Skeletal muscle cell (primary cell): ENCODE measurements around the gene PRRX1.
A peak's percentile ranks its signal among the peaks of the same experiment; 100 is the strongest.

ENCODE experiments used
- DNase-seq: peaks from one replicate; pipeline ENCODE4 v3.0.0-alpha.2; 2010; ENCODE audit warnings: low read depth
- H3K4me3 ChIP-seq: 2 replicates; pipeline ENCODE4 v1.5.1; 2011; ENCODE audit warnings: low read depth, mild to moderate bottlenecking, control low read depth, low read length, moderate library complexity

PRRX1 gene

DNA sequence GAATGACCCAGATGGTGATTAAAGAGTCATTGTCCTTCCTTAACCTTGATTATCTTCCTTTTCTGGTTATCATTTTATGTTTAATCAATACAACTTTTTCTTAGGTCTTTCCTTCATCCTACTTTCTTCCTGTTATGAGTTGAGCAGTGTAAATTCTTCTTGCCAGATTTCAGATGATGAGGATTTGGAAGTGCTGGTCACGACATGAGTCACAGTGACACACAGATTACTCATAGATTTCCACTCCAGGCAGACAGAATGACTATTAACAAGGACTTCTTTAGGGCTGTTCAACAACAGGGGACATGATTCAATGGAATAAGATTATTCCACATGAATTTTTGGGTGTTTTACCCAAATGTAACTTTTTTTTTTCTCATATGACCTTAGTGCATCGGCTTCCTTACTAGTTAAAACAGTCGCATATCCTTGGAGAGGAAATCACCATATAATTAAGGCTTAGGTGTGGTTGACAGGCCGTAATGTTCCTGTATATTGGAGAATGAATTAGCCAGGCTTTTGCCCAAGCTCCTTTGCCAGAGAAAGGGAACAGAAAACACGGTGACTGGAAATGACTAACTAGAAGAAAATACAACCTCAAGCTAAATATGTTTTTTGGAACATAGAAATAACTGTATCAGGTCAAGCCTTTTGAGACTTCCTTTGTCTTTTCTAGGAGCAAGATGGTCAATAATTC lies 44.2 kb downstream of the PRRX1 start:
- no peak overlapping the region for H3K4me3 ChIP-seq

DNA sequence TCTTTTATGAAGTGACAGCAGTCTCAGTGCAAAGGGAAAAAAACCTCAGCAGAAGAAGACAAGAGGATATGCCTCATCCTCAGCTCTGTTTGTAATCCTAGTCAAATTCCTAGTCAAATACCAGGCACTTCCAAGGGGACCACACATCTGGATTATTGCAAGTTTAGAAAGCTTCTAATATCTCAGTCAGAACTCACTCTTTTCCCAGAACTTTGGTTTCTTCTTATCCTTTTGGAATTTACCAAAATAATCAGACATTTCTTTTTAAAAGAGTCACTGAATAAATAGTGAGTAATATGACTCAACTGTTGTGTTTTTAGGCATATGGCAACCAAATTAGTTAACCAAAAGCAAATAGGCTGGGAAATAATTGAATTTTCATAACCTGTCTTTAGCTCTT lies 47.8 kb downstream of the PRRX1 start:
- H3K4me3 ChIP-seq: no peak overlapping the region
- DNase-seq: no peak

More for the DNA sequence above, 44.2 kb downstream of the PRRX1 start:
- peak; percentile 96 for DNase-seq

DNA sequence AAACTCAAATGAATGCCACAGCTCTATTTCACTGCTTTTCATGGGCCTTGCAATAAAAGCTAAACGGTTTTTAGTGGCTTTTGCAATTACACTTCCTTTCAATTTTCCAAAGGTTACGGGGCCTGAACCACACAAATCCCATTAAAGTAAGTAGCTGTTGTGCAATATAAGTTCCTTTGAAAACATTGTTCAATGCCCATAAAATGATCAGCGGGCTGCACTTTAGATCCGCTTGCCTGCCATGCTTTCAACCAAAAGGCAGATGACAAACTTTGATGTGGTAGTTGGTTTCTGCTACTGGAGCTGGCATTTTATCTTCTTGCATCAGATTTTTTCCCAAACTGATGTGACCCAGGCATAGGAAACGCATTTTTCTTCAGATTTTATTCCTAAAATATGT lies 50.2 kb downstream of the PRRX1 start:
- DNase-seq: no peak
- no peak overlapping the region for H3K4me3 ChIP-seq

DNA sequence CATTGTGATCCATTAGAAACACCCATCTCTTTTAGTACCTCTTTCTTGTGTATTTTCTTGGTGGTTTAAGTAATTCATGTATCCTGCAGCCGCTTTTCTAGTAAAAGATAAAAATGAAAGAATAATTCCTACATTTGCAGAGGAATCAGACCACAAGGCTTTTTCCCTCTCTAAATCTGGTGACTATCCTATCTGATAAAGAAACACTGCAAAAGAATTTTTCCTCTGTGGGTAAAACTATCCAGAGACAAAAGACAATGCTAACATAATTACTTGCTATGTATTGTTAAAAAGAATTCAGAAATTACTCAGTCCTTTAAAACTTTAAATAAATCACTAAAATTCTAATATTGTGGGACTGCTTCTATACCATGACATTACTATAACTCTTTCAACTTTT lies 51.0 kb downstream of the PRRX1 start:
- H3K4me3 ChIP-seq: no peak overlapping the region
- DNase-seq: no peak

DNA sequence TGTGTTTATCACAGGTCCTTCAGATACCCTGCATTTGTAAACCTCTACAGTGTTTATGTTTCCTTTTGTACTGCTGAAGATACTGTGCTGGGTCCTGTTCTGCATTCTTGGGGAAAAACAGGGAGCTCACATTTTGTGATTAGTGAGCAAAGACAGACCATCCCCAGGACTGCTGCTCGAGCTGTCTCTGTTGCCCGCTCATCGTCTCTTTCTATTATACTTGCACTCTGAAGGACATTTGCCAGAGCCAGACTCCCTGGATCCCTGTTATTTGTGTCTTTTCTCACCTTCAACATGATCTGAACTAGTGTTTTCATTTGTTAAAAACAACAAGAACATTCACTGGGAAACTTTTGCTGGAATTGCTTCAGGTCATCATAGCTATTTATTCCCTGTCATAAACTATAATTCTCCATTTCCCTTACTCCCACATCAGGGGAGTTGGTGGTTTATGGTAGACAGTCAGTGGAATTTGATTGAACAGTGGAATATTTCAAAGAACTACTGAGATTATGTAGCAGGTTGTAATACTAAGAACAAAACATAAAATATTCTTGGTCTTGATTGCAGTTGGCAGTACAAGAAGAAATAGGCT lies 53.0 kb downstream of the PRRX1 start:
- H3K4me3 ChIP-seq: no peak overlapping the region

DNA sequence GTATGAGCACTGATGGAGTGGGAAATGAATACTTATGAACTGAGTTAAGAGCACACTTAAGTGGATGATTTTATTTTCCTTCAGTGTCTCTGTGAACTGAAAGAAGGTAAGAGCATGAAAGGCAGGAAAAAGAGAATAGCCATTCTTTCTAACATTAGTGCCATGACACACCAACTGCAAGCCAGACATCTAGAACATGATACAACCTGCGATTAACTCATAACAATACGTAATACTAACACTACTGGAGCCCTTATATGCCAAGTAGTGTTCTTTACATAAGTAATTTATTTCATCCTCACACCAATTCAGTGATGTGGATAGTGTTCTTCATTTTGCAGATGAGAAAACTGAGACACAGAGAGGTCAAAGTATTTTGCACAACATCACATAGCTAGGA lies 56.7 kb downstream of the PRRX1 start:
- no peak overlapping the region for H3K4me3 ChIP-seq
- no peak for DNase-seq

More for the DNA sequence above, 53.0 kb downstream of the PRRX1 start:
- no peak for DNase-seq

DNA sequence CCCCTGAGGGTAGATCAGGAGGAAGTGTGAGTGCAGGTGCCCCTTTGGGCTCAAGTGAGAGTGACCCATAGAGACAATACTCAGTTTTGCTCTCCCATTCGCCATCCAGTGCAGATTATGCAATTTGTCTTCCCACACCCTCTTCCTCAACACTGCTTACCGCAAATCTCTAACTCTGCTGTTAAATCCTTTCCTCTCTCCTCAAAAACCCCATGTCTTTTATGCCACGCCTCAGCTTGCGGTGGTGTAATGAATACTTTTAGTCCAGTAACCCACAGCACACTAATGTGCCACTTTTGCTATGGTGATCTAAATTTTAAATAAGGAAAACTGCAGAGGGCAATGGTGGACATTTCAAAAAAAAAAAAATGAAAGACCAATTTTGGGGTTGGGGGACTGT lies 57.7 kb downstream of the PRRX1 start:
- no peak for DNase-seq

DNA sequence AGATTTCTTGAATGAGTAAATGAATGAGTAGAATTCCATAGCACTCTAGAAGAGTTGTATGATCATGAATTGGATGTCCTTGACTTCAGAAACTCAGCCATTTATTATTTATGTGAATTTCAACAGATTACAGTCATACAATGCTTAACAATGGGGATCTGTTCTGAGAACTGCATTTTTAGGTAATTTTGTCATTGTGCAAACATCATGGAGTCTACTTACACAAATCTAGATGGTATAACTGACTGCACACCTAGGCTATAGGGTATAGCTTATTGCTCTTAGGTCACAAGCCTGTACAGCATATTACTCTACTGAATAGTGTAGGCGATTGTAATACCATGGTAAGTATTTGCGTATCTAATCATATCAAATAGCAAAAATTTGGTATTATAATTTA lies 59.6 kb downstream of the PRRX1 start:
- DNase-seq: no peak
- H3K4me3 ChIP-seq: no peak overlapping the region

More for the DNA sequence above, 57.7 kb downstream of the PRRX1 start:
- no peak overlapping the region for H3K4me3 ChIP-seq

DNA sequence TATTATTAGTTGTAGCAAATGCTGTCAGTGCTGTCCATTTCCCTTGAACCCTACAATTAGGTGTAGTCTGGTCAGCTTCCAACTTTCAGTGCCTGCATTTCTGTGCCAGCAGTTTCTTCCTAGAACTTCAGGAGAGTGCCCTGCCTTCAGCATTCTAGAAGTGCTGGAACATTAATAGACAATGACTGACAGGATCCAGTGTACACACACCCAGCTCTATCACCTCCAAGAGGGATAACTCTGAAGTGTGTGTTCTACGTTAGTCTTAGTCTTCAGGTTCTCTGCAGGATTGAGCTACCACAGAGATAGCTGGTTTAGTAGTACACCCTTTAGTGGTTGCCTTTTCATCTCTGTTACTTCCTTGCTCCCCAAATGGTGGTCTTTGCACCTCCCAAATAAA lies 61.4 kb downstream of the PRRX1 start:
- no peak for DNase-seq
- no peak overlapping the region for H3K4me3 ChIP-seq

DNA sequence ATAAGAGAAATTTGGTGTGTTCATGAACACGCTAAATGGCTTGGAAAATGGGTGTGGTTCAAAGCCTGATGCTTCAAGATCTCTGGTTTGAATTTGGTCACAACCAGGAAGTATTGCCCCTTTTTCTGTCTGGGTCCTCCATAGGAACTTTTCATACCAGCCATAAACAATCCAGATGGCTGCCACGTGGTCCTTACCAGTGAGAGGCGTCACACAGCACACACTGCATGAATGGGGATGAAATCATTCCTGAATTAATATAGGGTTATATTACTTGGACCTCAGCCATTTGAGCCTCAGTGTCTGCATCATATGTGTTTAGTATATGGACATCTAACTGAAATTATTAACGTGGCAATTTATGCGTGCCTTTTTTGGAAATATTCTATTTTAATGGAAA lies 64.0 kb downstream of the PRRX1 start:
- H3K4me3 ChIP-seq: no peak overlapping the region
- DNase-seq: no peak

DNA sequence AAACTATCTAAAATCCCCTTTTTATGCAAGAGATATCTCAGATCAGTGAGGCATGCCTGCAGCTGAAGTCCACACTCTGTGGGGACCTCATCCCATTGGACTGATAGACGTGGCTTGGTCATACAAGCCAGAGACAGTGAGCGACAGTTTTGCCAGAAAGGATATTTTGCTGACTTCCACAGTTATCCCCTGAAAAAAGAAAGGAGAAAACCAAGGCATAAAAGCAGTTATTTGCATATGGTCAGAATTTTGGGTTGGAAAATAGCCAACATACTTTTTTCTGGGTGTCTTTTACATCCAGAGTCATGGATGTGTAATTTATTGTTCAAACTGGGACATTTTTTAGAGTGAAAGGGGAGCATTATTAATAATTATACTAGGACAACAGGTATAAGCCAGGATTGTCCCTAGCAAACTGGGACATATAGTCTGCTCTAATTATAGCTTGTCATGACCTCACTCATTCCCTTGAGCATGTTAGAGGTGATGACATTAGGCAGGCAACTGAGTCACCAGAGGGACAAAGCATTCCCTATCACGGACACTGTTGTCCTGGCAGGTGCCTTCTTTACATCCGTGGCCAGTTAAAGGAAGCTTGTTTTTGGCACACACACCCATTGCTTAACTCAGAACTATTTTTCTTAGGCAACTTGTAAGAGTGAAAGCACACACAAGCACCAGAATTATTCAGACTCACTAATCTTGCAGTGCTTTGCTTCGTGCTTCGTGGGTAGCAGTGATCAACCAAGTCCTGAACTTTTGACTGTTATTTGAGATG lies 65.5 kb downstream of the PRRX1 start:
- no peak overlapping the region for H3K4me3 ChIP-seq
- DNase-seq: peak; percentile 58

DNA sequence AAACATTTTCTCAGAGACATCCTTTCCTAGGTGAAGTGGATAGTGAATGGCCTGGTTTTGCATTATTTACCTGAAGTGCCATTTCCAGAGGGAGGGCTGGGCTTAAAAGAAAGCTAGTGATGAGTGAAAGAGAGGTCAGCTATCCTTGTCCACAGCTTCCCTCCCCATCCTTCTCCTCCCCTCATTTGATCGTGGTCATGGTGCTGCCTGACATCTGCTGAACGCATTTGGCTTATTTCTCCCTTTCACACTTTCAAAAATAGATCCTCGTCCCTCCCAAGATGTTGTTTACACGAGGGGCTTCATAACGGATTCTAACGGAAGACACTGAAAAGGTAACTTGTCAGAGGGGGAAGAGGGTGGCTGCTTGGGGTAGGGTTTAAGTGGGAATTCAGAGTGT lies 66.1 kb downstream of the PRRX1 start:
- H3K4me3 ChIP-seq: no peak overlapping the region
- DNase-seq: no peak

DNA sequence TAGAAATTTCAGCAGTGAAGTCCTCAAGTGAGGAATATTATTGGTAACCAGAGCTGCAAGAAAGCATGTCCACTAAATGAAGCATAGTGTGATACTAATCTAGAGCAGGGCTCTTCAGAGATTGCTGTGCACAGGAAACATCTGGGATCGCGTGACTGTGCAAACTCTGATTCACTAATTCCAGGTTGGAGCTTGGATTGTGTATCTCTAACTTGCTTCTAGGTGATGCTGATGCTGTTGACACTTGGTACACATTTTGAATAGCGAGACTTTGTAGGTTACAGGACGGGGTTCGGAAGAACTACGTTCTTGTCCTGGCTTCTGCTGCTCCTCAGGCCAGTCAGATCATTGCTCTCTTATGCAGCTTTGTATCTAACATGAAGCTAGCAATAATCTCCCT lies 66.5 kb downstream of the PRRX1 start:
- no peak overlapping the region for H3K4me3 ChIP-seq
- no peak for DNase-seq

DNA sequence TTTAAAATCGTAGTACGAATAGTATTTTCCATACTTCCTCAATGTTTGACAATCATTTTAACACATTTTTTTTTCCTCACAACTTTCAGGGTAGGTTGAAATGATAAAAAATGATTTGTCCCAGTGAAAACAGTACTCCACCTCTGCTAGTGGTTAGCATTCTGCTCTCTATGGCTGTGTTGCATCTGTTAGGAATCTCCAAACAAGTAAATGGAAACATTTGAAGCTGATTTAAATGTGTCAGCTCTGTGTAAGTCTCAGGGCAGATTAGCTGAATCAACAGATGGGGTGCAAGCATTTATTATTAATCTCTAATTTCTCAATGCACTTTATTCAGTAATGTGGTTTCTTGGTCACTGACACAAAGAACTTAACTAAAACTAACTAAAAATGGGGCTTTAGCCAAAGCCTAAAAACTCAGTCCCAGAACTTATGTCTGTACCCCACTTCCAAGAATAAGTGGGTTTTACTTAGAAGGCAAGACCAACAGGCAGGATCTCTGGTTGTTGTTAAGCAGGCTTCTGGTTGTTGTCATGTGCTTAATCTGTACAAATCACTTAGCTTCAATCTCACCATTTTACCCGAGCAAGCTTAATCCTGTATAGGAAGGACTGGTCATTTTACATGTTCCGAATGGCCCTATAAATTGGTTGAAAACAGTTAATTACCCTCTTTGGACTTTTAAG lies 67.8 kb downstream of the PRRX1 start:
- no peak overlapping the region for H3K4me3 ChIP-seq
- no peak for DNase-seq

DNA sequence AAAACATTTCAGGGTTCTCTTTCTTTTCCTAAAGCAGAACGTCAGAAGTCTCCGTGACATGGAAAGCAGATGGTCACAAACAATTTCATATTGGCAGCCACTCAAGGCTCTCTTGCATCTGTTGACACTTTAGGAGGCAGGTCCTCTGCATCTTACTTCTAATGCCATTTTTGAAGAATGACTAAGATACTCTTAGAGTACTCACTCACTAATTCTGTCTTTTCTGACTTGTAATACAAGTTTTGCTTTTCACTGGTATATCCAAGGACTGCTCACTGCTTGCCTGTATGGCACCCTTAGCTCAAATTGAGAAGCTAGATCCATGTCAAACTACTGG lies 68.3 kb downstream of the PRRX1 start:
- DNase-seq: no peak
- H3K4me3 ChIP-seq: no peak overlapping the region

DNA sequence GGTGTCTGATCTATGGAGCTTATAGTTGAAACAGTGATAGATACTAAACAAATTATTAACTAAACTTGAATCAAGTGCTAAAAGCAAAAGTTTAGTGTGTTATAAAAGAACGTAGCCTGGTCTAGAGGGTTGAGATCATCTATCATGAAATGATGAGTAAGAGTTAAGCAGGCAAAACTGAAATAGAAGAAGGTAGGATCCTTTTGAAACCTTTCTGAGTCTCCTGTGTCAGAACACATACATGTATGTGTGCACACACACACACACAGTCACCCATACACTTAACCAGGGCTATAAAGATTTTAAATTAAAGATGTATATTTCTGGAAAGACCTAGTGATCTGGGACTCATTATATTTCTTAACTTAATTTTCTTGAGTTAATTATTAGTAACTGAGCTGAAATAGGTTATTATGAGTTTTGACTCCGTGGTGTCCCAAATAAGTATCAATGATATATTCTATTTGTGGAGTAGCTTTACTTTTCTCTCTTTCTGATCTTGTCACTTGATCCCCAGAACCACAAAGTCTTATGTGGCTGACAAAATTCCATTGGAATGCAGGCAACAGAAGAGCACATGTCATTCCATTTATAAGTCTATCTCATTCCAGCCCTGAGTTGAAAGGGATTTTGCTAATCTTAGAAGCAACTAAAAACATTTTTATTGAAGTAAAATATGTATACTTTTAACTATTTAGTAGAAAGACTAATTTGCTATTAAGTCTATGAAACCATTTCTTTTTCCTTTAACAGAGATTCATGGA lies 70.7 kb downstream of the PRRX1 start:
- peak; percentile 37 for DNase-seq
- no peak overlapping the region for H3K4me3 ChIP-seq

DNA sequence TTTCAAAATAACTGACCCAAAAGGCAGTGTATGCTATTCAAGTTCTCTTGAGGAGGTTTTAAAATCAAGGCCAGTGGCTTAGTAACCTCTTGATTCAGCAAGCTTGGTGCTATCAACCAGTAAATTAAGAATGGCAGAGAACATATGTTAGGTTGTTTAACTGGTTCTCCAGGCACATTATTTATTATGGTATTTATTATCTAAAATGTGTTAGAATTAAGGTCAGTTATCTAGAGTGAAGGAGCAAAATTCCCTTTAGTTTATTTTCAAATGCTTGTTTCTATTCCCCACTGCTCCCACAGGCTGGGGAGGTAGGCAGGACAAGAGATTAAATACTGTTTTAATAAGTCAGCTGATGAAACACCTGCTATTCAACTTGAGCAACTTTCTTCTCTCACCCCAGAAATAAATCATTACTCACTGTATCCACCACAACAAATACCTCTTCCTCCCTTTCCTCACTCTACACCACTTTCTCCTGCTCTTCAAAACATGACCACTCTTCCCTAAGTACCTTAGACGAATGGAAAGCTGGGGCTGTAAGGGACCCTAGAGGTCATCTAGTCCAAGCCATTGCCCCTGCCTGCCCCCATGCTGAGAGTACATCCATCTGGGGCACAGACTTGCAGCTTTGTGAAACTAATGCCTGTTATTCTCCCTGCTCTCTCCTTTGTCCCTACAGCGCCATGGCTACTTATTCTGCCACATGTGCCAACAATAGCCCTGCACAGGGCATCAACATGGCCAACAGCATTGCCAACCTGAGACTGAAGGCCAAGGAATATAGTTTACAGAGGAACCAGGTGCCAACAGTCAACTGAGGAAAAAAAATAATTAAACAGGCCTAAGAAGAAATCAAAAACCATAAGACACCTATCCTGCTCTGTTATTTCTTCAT lies 71.7 kb downstream of the PRRX1 start:
- DNase-seq: no peak
- no peak overlapping the region for H3K4me3 ChIP-seq

DNA sequence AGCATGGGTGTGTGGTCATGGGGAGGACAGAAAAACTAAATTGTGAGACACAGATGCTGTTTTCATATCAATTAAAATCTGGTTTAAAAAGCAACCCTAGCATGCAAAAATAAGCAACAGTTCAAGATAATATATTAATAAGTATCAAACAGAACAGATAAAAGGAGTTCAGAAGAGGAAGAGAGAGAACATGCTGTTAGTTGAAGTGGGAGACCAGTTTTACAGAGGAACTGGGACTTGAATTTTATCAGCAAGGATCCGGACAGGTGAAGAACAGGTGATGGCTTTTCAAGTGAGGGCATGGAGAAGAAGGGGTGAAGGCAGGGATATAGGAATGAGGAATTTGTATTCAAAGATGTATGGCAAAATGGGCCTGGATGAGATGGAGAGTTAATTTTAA lies 75.9 kb downstream of the PRRX1 start:
- DNase-seq: no peak
- no peak overlapping the region for H3K4me3 ChIP-seq

DNA sequence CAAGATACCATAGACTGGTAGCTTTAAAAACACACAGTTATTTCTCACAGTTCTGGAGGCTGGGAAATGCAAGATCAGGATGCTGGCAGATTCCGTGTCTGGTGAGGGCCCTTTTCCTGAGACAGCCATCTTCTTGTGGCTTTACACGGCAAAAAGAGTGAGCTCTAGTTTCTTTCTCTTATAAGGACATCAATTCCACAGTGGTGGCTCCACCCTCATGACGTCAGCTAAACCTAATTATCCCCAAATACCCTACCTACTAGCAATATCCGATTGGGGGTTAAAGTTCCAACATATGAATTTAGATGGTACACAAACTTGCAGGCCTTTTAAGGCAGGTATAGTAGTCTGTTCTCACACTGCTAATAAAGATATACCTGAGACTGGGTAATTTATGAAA lies 77.7 kb downstream of the PRRX1 start:
- no peak for DNase-seq

More for the DNA sequence above, 77.7 kb downstream of the PRRX1 start:
- H3K4me3 ChIP-seq: no peak overlapping the region
